ENCODE data around the gene TMEM178B. TPM values are rescaled to one million over a fixed set of nuclear protein-coding genes. Genes with fewer than 3 reads are reported as not detected.

The TMEM178B gene
- total and polyA plus RNA-seq, 12 donors: 1.2 to 54.6 (median 25.7) TPM

GRCh38 chr7:141427134-141427533 is 353.3 kb downstream of the TMEM178B start:
- H3K27me3 ChIP-seq: no peaks in the 10 kb centered on the region
- H3K27ac ChIP-seq: no peak overlapping the region
- TF ChIP-seq CTCF (IDR thresholded peaks at IDR 0.05): no peak
- H3K36me3 ChIP-seq: no peaks in the 10 kb centered on the region
- ATAC-seq: no peak
- peaks cover 0 to 18% (median 5%) of the 10 kb centered on the region in 11 donors for H3K9me3 ChIP-seq
- intact Hi-C loops (cut with DNase I): no loop called here
- no peak overlapping the region for H3K4me3 ChIP-seq
- no peak for DNase-seq
- peaks cover 0 to 14% (median 0%) of the 10 kb centered on the region in 9 donors for H3K4me1 ChIP-seq

- TF ChIP-seq CTCF (IDR thresholded peaks at IDR 0.05): peak in 2 of 9 donors; percentile 6 to 11
- 25 to 26% methylated on average over 12 of the region's 12 CpGs for WGBS, 2 donors
- ATAC-seq: peak in 7 of 8 donors; percentile 23 to 69 (median 56)
- Histone ChIP-seq H3K4me1 (peaks cover 0 to 14% (median 0%) of the 10 kb centered on the region in 9 donors), H3K36me3 (no peaks in the 10 kb centered on the region), H3K4me3 (no peak overlapping the region), H3K27me3 (no peaks in the 10 kb centered on the region), H3K9me3 (peaks cover 0 to 18% (median 5%) of the 10 kb centered on the region in 11 donors), H3K27ac (no peak overlapping the region)
- intact Hi-C loops (cut with DNase I): no loop called here
- no peak for DNase-seq
These were observed 356.7 kb downstream of the TMEM178B start for GRCh38 chr7:141430455-141431139.

- Histone ChIP-seq H3K9me3 (peaks cover 0 to 17% (median 5%) of the 10 kb centered on the region in 11 donors), H3K27me3 (no peaks in the 10 kb centered on the region), H3K27ac (no peak overlapping the region), H3K36me3 (no peaks in the 10 kb centered on the region), H3K4me3 (no peak overlapping the region), H3K4me1 (peaks cover 0 to 14% (median 0%) of the 10 kb centered on the region in 9 donors)
- intact Hi-C loops (cut with DNase I): no loop called here
- no peak for DNase-seq
- TF ChIP-seq CTCF (IDR thresholded peaks at IDR 0.05): no peak
- 72 to 73% methylated on average over 2 of the region's 2 CpGs for whole genome bisulfite sequencing, 2 donors
- ATAC-seq: no peak
These were observed 357.2 kb downstream of the TMEM178B start for GRCh38 chr7:141431140-141431479.

- no peak for DNase-seq
- peaks cover 0 to 14% (median 0%) of the 10 kb centered on the region in 9 donors for H3K4me1 ChIP-seq
- no peak for ATAC-seq
- H3K27ac ChIP-seq: no peak overlapping the region
- peaks cover 0 to 12% (median 5%) of the 10 kb centered on the region in 11 donors for H3K9me3 ChIP-seq
- TF ChIP-seq CTCF (IDR thresholded peaks at IDR 0.05): no peak
- H3K36me3 ChIP-seq: no peaks in the 10 kb centered on the region
- 83 to 91% methylated on average over 1 of the region's 1 CpG for WGBS, 2 donors
- intact Hi-C loops (cut with DNase I): no loop called here
- H3K27me3 ChIP-seq: no peaks in the 10 kb centered on the region
- no peak overlapping the region for H3K4me3 ChIP-seq
These were observed 357.8 kb downstream of the TMEM178B start for GRCh38 chr7:141431711-141432110.
